Measurements from ENCODE around the gene PPP3R1. TPM values are rescaled to one million over a fixed set of nuclear protein-coding genes. Genes with fewer than 3 reads are reported as not detected.

PPP3R1 gene
- total RNA-seq, 1 donor from 2014 or later: 38.6 TPM

- no peak for DNase-seq
- no peak for ATAC-seq (ENCODE audit: poor library complexity)
- intact Hi-C loops (cut with DNase I): no loop called here
Measured at GRCh38 chr2:68172990-68173700, 79.2 kb downstream of the PPP3R1 start.

- DNase-seq (no peak), ATAC-seq (ENCODE audit: poor library complexity) (no peak)
- intact Hi-C loops (cut with DNase I): no loop called here
Measured at GRCh38 chr2:68172521-68172920, 79.8 kb downstream of the PPP3R1 start.

- no peak for ATAC-seq (ENCODE audit: poor library complexity)
- intact Hi-C loops (cut with DNase I): no loop called here
- no peak for DNase-seq
Measured at GRCh38 chr2:68171684-68172083, 80.6 kb downstream of the PPP3R1 start.

- ATAC-seq (ENCODE audit: poor library complexity) (no peak), DNase-seq (no peak)
- intact Hi-C loops (cut with DNase I): no loop called here
Measured at GRCh38 chr2:68171146-68171545, 81.2 kb downstream of the PPP3R1 start.

GRCh38 chr2:68169308-68169707, 83.0 kb downstream of the PPP3R1 start:
- DNase-seq (no peak), ATAC-seq (ENCODE audit: poor library complexity) (no peak)
- intact Hi-C loops (cut with DNase I): no loop called here

- intact Hi-C loops (cut with DNase I): no loop called here
- ATAC-seq (ENCODE audit: poor library complexity) (no peak), DNase-seq (no peak)
Measured at GRCh38 chr2:68167186-68167585, 85.1 kb downstream of the PPP3R1 start.

GRCh38 chr2:68163641-68164040, 88.7 kb downstream of the PPP3R1 start:
- intact Hi-C loops (cut with DNase I): no loop called here
- ATAC-seq (ENCODE audit: poor library complexity) (no peak), DNase-seq (no peak)

- intact Hi-C loops (cut with DNase I): no loop called here
- DNase-seq (no peak), ATAC-seq (ENCODE audit: poor library complexity) (no peak)
Measured at GRCh38 chr2:68158134-68158447, 94.2 kb downstream of the PPP3R1 start.

GRCh38 chr2:68157402-68158133, 94.8 kb downstream of the PPP3R1 start, which contains the start of gene PNO1:
TSS of gene PNO1 (plus strand) at chr2:68157888. CDS start at chr2:68157935, 47 bp downstream.
- intact Hi-C loops (cut with DNase I): no loop called here
- ATAC-seq (ENCODE audit: poor library complexity): peak; percentile 99

GRCh38 chr2:68157002-68157401, 95.3 kb downstream of the PPP3R1 start:
- DNase-seq (peak; percentile 58), ATAC-seq (ENCODE audit: poor library complexity) (peak; percentile 67)
- intact Hi-C loops (cut with DNase I): no loop called here

More at GRCh38 chr2:68157402-68158133, 94.8 kb downstream of the PPP3R1 start, which contains the start of gene PNO1:
- peak; percentile 96 for DNase-seq

GRCh38 chr2:68156419-68156818, 95.9 kb downstream of the PPP3R1 start:
- DNase-seq: no peak
- intact Hi-C loops (cut with DNase I): no loop called here
- ATAC-seq (ENCODE audit: poor library complexity): no peak

- ATAC-seq (ENCODE audit: poor library complexity): no peak
- intact Hi-C loops (cut with DNase I): no loop called here
- no peak for DNase-seq
Measured at GRCh38 chr2:68155618-68156017, 96.7 kb downstream of the PPP3R1 start.

- DNase-seq (no peak), ATAC-seq (ENCODE audit: poor library complexity) (no peak)
- intact Hi-C loops (cut with DNase I): no loop called here
Measured at GRCh38 chr2:68152681-68153347, 99.5 kb downstream of the PPP3R1 start.

GRCh38 chr2:68151037-68151436, 101.3 kb downstream of the PPP3R1 start:
- intact Hi-C loops (cut with DNase I): no loop called here

GRCh38 chr2:68141875-68142274, 110.5 kb downstream of the PPP3R1 start:
- intact Hi-C loops (cut with DNase I): no loop called here
- no peak for DNase-seq
- ATAC-seq (ENCODE audit: poor library complexity): no peak

More at GRCh38 chr2:68151037-68151436, 101.3 kb downstream of the PPP3R1 start:
- DNase-seq: no peak
- ATAC-seq (ENCODE audit: poor library complexity): no peak

GRCh38 chr2:68135448-68136320, 116.6 kb downstream of the PPP3R1 start:
- ATAC-seq (ENCODE audit: poor library complexity): no peak
- no peak for DNase-seq
- intact Hi-C loops (cut with DNase I): no loop called here

- intact Hi-C loops (cut with DNase I): no loop called here
- no peak for DNase-seq
- ATAC-seq (ENCODE audit: poor library complexity): no peak
Measured at GRCh38 chr2:68134554-68134953, 117.8 kb downstream of the PPP3R1 start.

GRCh38 chr2:68134120-68134519, 118.2 kb downstream of the PPP3R1 start:
- ATAC-seq (ENCODE audit: poor library complexity) (no peak), DNase-seq (no peak)
- intact Hi-C loops (cut with DNase I): no loop called here
